ENCODE results near the gene LRRC17. TPM values are rescaled to one million over a fixed set of nuclear protein-coding genes. Genes with fewer than 3 reads are reported as not detected.

Gene LRRC17
- total RNA-seq, 1 experiment from 2014 or later, result 0.11 TPM

GRCh38 chr7:102938679-102939078, 25.9 kb downstream of the LRRC17 start:
- H3K27ac ChIP-seq (ENCODE audit: low read length), result no peak overlapping the region
- no peak overlapping the region for H2AFZ ChIP-seq (ENCODE audit: low read length)
- no peaks in the 10 kb centered on the region for H3K9me2 ChIP-seq (replicated peaks; ENCODE audit: low read length)
- no peaks in the 10 kb centered on the region for H3K36me3 ChIP-seq (ENCODE audit: low read depth, low read length)
- H3K4me3 ChIP-seq (ENCODE audit: low read length), result no peak overlapping the region
- no peaks in the 10 kb centered on the region for H3K9me3 ChIP-seq (ENCODE audit: low read length)
- H3K9ac ChIP-seq (ENCODE audit: low read length), result no peak overlapping the region
- BruUV-seq (replicated peaks), result no TSS peak
- DNase-seq (no peak), ATAC-seq (no peak)
- no peaks in the 10 kb centered on the region for H3K27me3 ChIP-seq (ENCODE audit: low read length)
- H3F3A ChIP-seq (ENCODE audit: low read length, unreplicated experiment), result no peaks in the 10 kb centered on the region
- no peaks in the 10 kb centered on the region for H3K79me2 ChIP-seq (ENCODE audit: low read length)
- TF ChIP-seq CTCF (conservative IDR thresholded peaks at IDR 0.05; ENCODE audit: low read depth, low read length) (no peak), EZH2 (IDR thresholded peaks at IDR 0.05; ENCODE audit: low read length, unreplicated experiment) (no peak), EZH2phosphoT487 (IDR thresholded peaks at IDR 0.05; ENCODE audit: borderline replicate concordance, low read length) (no peak)
- ChIA-PET CTCF (no interaction called here), POLR2A (ENCODE audit: unreplicated experiment) (no interaction called here)
- H4K20me1 ChIP-seq (ENCODE audit: low read length), result no peaks in the 10 kb centered on the region
- no peak overlapping the region for H3K4me2 ChIP-seq (ENCODE audit: low read length)
- no peaks in the 10 kb centered on the region for H3K4me1 ChIP-seq (ENCODE audit: insufficient read depth, low read length)
- intact Hi-C loops (cut with micrococcal nuclease), result no loop called here

GRCh38 chr7:102942181-102942866, 29.5 kb downstream of the LRRC17 start:
- CTCF ChIA-PET, result no interaction called here
- no peak for ATAC-seq
- H3K4me2 ChIP-seq (ENCODE audit: low read length), result no peak overlapping the region
- H3K9me2 ChIP-seq (replicated peaks; ENCODE audit: low read length), result no peaks in the 10 kb centered on the region
- H2AFZ ChIP-seq (ENCODE audit: low read length), result no peak overlapping the region
- TF ChIP-seq CTCF (conservative IDR thresholded peaks at IDR 0.05; ENCODE audit: low read depth, low read length) (no peak), EZH2 (IDR thresholded peaks at IDR 0.05; ENCODE audit: low read length, unreplicated experiment) (no peak), EZH2phosphoT487 (IDR thresholded peaks at IDR 0.05; ENCODE audit: borderline replicate concordance, low read length) (no peak)
- no peaks in the 10 kb centered on the region for H3K79me2 ChIP-seq (ENCODE audit: low read length)
- no peaks in the 10 kb centered on the region for H3K9me3 ChIP-seq (ENCODE audit: low read length)
- no peak overlapping the region for H3K4me3 ChIP-seq (ENCODE audit: low read length)
- H3K9ac ChIP-seq (ENCODE audit: low read length), result no peak overlapping the region
- H3K36me3 ChIP-seq (ENCODE audit: low read depth, low read length), result no peaks in the 10 kb centered on the region
- H4K20me1 ChIP-seq (ENCODE audit: low read length), result no peaks in the 10 kb centered on the region
- no peaks in the 10 kb centered on the region for H3K4me1 ChIP-seq (ENCODE audit: insufficient read depth, low read length)
- DNase-seq, result no peak
- H3K27ac ChIP-seq (ENCODE audit: low read length), result no peak overlapping the region
- intact Hi-C loops (cut with micrococcal nuclease), result no loop called here
- no TSS peak for BruUV-seq (replicated peaks)
- H3K27me3 ChIP-seq (ENCODE audit: low read length), result no peaks in the 10 kb centered on the region
- no peaks in the 10 kb centered on the region for H3F3A ChIP-seq (ENCODE audit: low read length, unreplicated experiment)
- POLR2A ChIA-PET (ENCODE audit: unreplicated experiment), result no interaction called here

- intact Hi-C loops (cut with micrococcal nuclease), result no loop called here
- Histone ChIP-seq H2AFZ (ENCODE audit: low read length) (no peak overlapping the region), H3K27ac (ENCODE audit: low read length) (no peak overlapping the region), H3K79me2 (ENCODE audit: low read length) (no peaks in the 10 kb centered on the region), H3K4me3 (ENCODE audit: low read length) (no peak overlapping the region), H3K4me2 (ENCODE audit: low read length) (no peak overlapping the region), H3K9me2 (replicated peaks; ENCODE audit: low read length) (no peaks in the 10 kb centered on the region), H3F3A (ENCODE audit: low read length, unreplicated experiment) (no peaks in the 10 kb centered on the region), H3K9ac (ENCODE audit: low read length) (no peak overlapping the region), H3K4me1 (ENCODE audit: insufficient read depth, low read length) (no peaks in the 10 kb centered on the region), H3K36me3 (ENCODE audit: low read depth, low read length) (no peaks in the 10 kb centered on the region), H3K9me3 (ENCODE audit: low read length) (no peaks in the 10 kb centered on the region), H3K27me3 (ENCODE audit: low read length) (no peaks in the 10 kb centered on the region), H4K20me1 (ENCODE audit: low read length) (no peaks in the 10 kb centered on the region)
- ChIA-PET POLR2A (ENCODE audit: unreplicated experiment) (no interaction called here), CTCF (no interaction called here)
- ATAC-seq, result no peak
- TF ChIP-seq EZH2 (IDR thresholded peaks at IDR 0.05; ENCODE audit: low read length, unreplicated experiment), result no peak
- no peak for TF ChIP-seq EZH2phosphoT487 (IDR thresholded peaks at IDR 0.05; ENCODE audit: borderline replicate concordance, low read length)
- TF ChIP-seq CTCF (conservative IDR thresholded peaks at IDR 0.05; ENCODE audit: low read depth, low read length), result no peak
- DNase-seq, result no peak
- no TSS peak for BruUV-seq (replicated peaks)
Observed at GRCh38 chr7:102942868-102943267, 30.1 kb downstream of the LRRC17 start.
